Measurements from ENCODE around the gene TIMM44. TPM values are rescaled to one million over a fixed set of nuclear protein-coding genes. Genes with fewer than 3 reads are reported as not detected.

The TIMM44 gene
- total RNA-seq, 1 donor from 2014 or later: 89.1 TPM

DNA sequence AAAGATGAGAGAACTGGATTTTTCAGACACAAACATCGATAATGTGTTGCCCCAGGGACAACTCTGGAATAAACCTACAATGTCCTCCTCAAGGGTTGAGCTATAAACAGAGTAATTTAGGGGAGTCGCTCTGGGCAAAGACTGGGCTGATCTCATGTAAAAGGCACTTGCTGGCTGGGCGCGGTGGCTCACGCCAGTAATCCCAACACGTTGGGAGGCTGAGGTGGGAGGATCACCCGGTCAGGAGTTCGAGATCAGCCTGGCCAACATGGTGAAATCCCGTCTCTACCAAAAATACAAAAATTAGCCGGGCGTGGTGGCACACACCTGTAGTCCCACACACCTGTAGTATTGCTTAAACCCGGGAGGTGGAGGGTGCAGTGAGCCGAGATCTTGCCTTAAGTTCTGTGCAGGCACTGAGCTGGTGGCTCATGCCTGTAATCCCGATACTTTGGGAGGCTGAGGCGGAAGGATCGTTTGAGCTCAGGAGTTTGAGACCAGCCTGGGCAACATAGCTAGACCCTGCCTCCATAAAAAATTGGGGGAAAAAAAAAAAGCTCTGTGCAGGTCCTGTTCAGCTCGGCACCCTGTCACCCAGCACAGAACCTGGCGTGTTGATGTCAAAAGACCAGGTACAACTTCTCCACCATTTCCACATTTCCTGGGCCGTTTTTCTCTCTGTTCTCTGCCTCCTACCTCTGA is 1.4 kb downstream of the TIMM44 start:
- no peak for DNase-seq
- intact Hi-C loops (cut with micrococcal nuclease): no loop called here
- peaks cover 38% of the 10 kb centered on the region for H3K36me3 ChIP-seq
- peaks cover 32% of the 10 kb centered on the region for H3K4me1 ChIP-seq
- no peak overlapping the region for H3K27ac ChIP-seq (replicated peaks)
- H3K27me3 ChIP-seq (ENCODE audit: low read depth): no peaks in the 10 kb centered on the region
- no peaks in the 10 kb centered on the region for H3K9me3 ChIP-seq (replicated peaks)
- peak overlapping the region; percentile 75 for H3K4me3 ChIP-seq
- TF ChIP-seq, protein P1, sequence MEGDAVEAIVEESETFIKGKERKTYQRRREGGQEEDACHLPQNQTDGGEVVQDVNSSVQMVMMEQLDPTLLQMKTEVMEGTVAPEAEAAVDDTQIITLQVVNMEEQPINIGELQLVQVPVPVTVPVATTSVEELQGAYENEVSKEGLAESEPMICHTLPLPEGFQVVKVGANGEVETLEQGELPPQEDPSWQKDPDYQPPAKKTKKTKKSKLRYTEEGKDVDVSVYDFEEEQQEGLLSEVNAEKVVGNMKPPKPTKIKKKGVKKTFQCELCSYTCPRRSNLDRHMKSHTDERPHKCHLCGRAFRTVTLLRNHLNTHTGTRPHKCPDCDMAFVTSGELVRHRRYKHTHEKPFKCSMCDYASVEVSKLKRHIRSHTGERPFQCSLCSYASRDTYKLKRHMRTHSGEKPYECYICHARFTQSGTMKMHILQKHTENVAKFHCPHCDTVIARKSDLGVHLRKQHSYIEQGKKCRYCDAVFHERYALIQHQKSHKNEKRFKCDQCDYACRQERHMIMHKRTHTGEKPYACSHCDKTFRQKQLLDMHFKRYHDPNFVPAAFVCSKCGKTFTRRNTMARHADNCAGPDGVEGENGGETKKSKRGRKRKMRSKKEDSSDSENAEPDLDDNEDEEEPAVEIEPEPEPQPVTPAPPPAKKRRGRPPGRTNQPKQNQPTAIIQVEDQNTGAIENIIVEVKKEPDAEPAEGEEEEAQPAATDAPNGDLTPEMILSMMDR (IDR thresholded peaks at IDR 0.05; ENCODE audit: borderline replicate concordance): no peak

DNA sequence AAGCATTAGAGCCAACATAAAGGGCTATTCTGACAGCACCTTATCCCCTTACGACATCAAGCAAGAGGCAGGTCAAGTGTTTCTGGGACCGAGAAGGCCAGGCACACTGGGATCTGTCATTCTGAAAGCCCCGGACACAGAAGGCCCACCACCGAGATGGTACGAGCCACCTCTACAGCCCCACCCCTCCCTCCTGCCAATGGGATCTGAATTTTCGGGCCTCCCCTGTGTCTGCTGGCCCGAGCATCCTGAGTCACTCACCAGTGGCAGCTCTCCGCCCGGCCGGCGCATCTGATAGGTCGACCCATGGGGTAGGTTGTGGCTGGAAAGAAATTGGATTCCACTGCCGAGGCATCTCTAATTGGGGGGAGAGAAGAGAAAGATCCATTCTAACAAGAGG is 2.6 kb downstream of the TIMM44 start:
- Histone ChIP-seq H3K9me3 (replicated peaks) (no peaks in the 10 kb centered on the region), H3K27me3 (ENCODE audit: low read depth) (no peaks in the 10 kb centered on the region), H3K36me3 (peaks cover 50% of the 10 kb centered on the region), H3K27ac (replicated peaks) (no peak overlapping the region), H3K4me3 (no peak overlapping the region), H3K4me1 (peaks cover 37% of the 10 kb centered on the region)
- intact Hi-C loops (cut with micrococcal nuclease): no loop called here
- TF ChIP-seq, protein P1 (IDR thresholded peaks at IDR 0.05; ENCODE audit: borderline replicate concordance): no peak
- no peak for DNase-seq

DNA sequence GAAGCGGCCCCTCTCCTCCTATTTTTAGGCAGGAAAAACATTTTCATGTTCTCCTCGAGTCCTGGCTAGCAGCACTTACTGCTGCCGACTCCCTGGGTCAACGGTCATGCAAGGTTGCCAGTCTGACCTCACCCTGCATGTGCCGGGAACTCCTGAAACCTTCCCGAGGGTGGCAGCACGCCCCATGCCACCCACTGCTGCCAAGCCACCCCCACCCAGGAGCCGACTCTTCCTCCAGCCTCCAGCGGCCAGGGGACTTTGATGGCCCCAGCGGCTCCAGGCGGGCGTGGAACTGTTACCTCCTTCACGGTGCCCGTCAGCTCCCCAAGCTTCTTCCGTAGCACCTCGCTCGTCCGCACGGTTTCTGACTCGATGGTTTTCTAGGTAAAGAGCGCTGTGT is 8.7 kb downstream of the TIMM44 start:
- Histone ChIP-seq H3K4me1 (peaks cover 10% of the 10 kb centered on the region), H3K27me3 (ENCODE audit: low read depth) (no peaks in the 10 kb centered on the region), H3K27ac (replicated peaks) (no peak overlapping the region), H3K9me3 (replicated peaks) (no peaks in the 10 kb centered on the region), H3K36me3 (peaks cover 92% of the 10 kb centered on the region), H3K4me3 (no peak overlapping the region)
- no peak for DNase-seq
- intact Hi-C loops (cut with micrococcal nuclease): no loop called here
- TF ChIP-seq, protein P1 (IDR thresholded peaks at IDR 0.05; ENCODE audit: borderline replicate concordance): no peak

DNA sequence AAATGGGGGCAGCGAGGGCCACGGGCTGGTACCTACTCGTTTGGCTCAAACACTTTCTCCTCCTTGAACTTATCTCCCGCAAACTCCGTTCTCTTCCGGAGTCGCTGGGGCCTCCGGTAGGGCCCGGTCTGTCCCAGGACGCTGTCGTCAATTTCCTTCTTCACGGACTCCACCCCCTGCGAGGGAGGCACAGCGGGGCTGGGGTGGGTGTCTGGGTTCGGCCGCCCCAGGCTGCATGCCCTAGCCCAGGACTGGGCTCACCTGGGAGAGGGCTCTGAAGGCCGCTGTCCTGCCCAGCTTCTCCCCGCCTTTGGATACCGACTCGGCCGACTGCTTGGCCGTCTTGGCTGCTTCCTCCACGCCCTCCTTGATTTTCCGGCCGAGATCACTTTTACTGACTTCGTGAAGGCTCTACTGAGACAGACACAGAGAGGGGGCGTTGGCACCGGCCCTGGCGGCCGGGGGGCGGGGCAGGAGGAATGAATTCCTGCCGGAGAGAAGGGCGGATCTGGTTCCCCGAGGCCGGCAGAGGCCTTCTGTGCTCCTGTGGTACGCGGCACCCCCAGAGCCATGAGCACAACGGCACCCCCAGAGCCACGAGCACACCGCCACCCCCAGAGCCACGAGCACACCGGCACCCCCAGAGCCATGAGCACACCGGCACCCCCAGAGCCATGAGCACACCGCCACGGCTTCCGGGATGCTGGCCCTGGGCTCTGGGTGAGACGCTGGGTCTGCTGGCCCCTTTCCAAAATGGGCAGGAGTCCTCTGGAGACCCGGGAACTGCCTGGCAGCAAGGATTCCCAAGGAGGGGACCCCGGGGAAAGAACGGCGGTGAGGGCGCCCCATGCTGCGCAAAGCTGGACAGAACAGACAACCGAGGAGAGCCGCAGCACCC is 9.4 kb downstream of the TIMM44 start:
- Histone ChIP-seq H3K4me3 (no peak overlapping the region), H3K9me3 (replicated peaks) (no peaks in the 10 kb centered on the region), H3K27me3 (ENCODE audit: low read depth) (no peaks in the 10 kb centered on the region), H3K36me3 (peaks cover 88% of the 10 kb centered on the region), H3K4me1 (peaks cover 15% of the 10 kb centered on the region), H3K27ac (replicated peaks) (no peak overlapping the region)
- no peak for DNase-seq
- intact Hi-C loops (cut with micrococcal nuclease): no loop called here
- TF ChIP-seq, protein P1 (IDR thresholded peaks at IDR 0.05; ENCODE audit: borderline replicate concordance): no peak

DNA sequence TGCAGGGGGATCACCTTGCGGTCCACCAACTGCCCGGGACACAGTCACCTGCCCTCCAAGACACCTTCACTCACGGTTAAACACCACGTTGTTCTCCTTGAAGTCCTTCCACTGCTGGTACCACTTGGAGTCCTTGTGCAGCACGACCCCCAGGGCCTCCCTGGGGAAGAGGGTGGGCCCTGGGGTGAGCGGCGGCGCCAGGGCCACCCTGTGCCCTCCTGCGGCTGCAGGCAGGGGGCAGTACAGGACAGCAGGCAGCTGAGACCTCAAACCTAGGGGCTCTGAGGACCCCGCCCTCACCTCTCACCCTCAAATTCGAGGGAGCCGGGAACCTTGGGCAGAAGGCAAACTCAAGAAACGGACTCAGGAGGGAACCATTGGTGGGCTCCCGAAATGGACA is 10.1 kb downstream of the TIMM44 start:
- intact Hi-C loops (cut with micrococcal nuclease): no loop called here
- H3K4me3 ChIP-seq: no peak overlapping the region
- TF ChIP-seq, protein P1 (IDR thresholded peaks at IDR 0.05; ENCODE audit: borderline replicate concordance): peak; percentile 17
- peaks cover 82% of the 10 kb centered on the region for H3K36me3 ChIP-seq
- DNase-seq: no peak
- no peaks in the 10 kb centered on the region for H3K27me3 ChIP-seq (ENCODE audit: low read depth)
- H3K9me3 ChIP-seq (replicated peaks): no peaks in the 10 kb centered on the region
- H3K27ac ChIP-seq (replicated peaks): no peak overlapping the region
- H3K4me1 ChIP-seq: peaks cover 18% of the 10 kb centered on the region

Measured in left ventricle myocardium inferior (tissue), 1 donor.